M059J (cell line): ENCODE data around the gene KLF15. TPM values are rescaled to one million over a fixed set of nuclear protein-coding genes. Genes with fewer than 3 reads are reported as not detected.
"Not testable (repeated sequence)": the region's sequence is repeated elsewhere in the genome, so short reads cannot be mapped to it uniquely, and the experiment has no call there.

Experiments used
- DNase-seq: peaks from one replicate; pipeline ENCODE4 v3.0.0-alpha.2; 2012; ENCODE audit warnings: low read depth
- total RNA-seq: library from RNA; depleted of rRNA; stranded (reverse); fragments of >200 nt; shearing (Covaris generic); gene quantifications from 2 replicates; pipeline ENCODE4 v1.2.3, GENCODE V29; 2014

Gene KLF15
- total RNA-seq, 1 experiment from 2014 or later, result 0.10 TPM

- DNase-seq, result no peak
Measured at GRCh38 chr3:126346466-126346865, 10.7 kb downstream of the KLF15 start.

DNA sequence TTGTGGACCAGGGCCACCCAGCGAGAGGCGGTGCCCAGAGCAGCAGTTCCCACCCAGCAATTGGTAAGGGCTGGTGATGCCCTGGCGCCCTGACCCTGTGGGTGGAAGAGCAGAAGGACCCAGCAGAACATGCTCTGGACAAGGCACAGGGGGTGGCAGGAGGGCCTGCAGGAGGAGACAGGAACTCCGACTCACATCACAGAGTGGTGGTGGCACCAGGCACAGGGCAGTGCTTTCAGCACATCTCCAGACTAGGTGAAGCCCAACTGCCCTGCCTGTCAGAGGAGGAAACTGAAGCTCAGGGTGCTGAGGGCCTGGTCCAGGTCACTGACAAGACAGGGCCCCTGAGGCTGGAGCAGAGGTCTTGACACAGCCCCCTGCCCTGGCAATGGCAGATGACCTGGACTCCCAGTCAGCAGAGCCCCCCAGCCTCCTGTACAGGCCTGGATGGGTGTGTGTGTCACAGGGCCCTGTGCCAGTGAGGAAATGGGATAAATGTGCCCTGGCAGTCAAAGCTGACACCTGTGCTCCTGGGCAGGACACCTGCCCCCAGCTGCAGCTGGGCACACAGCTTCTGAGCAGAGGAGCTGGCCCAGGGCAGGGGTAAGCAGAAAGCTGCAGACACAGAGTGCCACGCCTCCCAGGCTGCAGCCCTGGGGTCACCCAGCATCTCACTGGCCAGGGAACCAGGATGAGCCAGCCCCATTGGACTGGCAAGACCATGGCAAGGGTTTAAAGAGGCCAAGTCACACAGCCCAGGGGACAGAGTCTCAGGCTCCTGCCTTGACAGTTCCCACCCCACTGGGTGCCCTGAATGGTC is 11.4 kb downstream of the KLF15 start:
- no peak for DNase-seq

DNA sequence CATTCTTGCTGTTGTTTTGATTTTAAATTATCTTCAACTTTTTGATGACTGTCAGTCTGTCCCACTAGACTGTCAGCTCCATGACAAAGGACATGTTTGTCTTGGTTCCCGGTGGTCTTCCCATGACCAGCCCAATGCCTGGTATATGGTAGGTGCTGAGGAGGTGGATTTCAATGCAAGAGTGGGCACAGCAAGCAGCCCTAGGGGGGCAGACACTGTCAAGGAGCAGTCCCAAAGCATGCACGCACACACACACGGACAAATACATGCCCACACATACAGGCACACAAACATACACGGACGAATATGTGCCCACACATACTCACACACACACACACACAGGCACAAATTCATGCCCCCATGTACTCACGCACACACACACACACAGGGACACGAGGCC is 12.0 kb downstream of the KLF15 start:
- no peak for DNase-seq

DNA sequence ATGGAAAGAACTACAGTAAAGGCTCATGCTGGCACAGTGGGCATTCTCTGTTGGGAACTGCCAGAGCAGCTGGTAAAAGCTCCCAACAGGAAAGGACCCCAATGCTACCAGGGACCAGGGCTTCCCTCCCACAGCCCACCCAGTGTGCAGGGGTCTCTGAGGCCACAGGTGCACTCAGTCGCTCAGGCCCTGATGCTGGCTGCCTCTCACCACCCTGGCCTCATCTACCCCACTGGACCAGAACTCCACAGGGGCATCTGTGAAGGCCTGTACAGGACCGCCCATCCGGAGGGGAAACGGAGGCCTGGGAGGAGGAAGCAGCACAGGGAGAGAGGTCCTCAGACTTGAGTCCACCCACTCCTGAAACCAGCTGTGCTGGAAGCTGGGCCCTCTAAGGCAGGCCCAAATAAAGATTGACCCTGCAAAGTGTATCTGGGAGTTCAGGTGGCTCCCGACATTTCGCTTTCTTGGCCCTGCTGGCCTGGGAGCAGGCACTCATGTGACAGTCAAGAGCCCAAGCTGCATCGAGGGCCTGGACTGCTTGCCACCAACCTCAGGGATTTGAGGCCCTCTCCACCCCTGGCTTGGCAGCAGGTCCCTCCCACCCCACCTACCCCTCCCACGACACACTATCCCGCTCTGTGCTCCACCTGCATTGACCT is 12.7 kb downstream of the KLF15 start:
- DNase-seq, result no peak

DNA sequence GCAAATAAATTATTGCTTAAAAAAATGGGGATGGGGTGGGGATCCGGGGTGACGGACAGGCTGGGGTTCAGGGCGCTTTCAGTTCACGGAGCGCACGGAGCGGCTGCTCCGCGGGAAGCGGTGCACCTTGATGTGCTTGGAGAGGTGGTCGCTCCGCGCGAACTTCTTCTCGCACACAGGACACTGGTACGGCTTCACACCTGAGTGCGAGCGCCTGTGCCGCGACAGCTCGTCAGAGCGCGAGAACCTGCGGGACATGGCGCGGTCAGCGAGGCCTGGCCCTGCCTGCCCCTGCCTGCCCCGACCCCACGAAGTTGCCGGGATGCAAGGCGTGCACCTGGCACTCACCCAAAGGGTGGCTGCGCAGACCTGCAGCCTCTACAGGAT is 13.6 kb downstream of the KLF15 start:
- no peak for DNase-seq

- DNase-seq, result no peak
Measured at GRCh38 chr3:126342991-126343648, 14.1 kb downstream of the KLF15 start.

DNA sequence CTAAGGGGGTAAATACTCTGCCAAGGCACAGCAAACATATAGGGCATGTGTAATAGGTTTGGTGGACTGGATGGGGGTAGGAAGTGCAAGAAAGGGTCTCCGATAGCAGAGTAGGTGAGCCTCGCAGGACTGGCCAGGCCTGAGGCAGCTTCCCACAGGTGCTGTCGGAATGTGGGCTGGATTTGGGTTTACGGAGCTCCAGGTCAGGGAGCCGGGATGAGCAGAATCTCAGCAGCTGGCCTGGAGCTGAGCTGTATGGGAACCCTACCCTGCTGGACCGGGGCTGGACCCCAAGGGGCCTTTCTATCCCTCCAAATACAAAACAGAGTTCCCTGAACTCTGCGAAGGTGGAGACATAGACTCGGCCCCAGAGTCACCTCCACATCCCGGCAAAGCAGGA is 15.0 kb downstream of the KLF15 start:
- no peak for DNase-seq

DNA sequence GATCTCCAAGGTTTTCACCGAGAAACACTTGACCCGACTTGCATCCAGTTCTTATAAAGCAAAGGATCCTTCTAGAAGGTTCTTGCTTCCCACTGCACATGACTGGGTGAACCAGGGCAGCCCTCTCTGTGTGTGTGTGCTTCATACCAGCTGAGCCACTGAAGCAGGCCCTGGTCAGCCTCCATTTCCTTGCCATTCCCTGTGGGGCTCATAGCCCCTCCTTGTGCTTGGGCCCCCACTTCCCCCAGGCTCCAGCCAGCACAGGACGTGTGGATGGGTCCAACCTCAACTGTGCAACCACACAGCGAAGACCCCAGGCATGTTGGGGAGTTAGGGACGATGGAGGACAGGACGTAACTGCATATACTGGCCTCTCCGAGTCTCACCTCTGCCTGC is 15.5 kb downstream of the KLF15 start:
- DNase-seq, result no peak

DNA sequence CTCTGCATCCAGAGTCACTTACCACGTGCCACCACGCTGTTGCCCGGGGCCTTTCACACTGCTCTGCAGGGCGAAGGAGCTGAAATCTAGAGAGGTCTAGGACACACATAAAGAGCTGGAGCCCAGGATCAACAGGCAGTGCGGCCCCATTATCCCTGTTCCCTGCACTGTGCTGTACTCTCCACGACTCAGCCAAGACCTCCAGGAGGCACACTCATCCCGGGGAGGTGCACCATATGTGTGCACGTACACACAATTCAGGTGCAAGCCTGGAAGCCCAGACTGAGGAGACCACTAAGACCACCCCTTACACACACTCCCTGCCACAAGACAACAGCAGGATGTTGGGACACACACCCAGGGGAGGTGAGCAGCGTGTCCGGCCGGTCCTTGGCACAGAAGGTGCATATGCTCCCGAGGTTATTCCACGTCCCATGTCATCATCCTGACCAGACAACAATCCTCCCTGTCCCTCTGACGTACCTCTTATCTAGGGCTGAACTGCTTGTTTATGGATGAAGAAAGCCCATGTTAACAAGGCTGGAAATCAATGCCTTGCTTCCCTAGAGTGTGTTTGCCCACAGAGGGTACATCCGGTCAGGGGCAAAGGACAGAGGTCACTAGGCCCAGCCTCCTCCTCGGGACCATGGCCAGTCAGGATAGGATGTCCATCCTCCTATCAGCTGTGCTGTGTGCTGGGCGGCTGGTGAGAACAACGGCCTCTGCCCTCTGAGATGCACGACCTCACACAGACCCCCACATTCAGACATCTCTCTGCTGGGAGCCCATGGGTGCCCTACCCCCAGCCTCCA is 16.1 kb downstream of the KLF15 start:
- no peak for DNase-seq

- DNase-seq, result no peak
Measured at GRCh38 chr3:126340596-126340942, 16.6 kb downstream of the KLF15 start.

GRCh38 chr3:126340081-126340511 is 17.1 kb downstream of the KLF15 start:
- no peak for DNase-seq

DNA sequence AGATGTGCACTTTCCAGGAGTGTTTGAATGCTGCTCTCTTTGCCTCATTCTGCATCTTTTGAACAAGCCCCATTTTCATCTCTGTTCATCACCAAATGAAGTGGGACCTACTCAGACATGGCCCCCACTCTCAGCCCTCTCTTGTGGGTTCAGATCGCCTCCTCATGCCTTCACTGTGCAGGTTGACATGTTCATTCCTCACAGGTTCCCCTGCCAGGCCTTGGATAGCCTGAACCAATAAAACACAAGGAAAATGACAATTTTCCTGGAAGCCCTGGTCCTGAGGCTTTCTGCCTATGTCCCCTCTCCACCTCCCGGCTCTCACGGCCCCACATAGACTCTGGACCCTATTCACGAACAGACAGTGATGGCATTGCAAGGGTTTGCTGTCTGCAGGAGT is 17.7 kb downstream of the KLF15 start:
- no peak for DNase-seq

GRCh38 chr3:126338790-126339288 is 18.4 kb downstream of the KLF15 start:
- DNase-seq, result no peak

DNA sequence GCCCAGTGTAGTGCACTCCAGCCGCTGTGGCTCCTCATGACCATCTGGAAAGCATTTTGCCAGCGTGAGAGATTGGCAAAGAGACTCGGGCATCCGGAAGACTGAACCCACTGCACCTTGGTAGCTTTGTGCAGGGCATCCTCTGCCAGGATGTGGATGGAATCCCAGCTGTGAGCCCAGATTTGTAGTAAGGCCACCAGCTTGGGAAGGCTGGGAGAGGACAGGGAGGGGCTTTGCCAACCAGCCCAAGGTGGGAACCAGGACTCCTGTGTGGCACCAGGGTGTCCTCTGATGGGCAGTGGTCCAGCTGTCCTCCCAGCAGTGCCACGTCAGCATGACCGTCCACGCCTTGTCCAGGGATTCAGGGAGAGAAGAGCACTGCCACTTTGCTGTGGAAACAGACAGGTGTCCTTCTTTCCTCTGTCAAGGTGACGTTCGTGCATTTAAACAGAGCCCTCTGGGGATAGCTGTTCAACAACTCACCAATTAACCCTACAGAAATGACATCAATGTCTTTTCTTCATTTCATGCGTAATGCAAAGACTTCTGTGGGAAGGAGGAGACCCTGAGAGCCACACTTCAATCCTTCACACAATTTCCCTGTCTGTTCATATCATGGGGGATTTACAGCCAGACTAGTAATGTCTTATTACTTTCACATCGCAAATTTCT is 19.1 kb downstream of the KLF15 start:
- DNase-seq, result no peak

DNA sequence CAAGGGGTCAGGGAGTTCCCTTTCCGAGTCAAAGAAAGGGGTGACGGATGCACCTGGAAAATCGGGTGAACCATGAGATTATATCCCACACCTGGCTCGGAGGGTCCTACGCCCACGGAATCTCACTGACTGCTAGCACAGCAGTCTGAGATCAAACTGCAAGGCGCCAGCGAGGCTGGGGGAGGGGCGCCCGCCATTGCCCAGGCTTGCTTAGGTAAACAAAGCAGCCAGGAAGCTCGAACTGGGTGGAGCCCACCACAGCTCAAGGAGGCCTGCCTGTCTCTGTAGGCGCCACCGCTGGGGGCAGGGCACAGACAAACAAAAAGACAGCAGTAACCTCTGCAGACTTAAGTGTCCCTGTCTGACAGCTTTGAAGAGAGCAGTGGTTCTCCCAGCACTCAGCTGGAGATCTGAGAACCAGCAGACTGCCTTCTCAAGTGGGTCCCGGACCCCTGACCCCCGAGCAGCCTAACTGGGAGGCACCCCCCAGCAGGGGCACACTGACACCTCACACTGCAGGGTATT is 25.3 kb downstream of the KLF15 start:
- not testable (repeated sequence) for DNase-seq

DNA sequence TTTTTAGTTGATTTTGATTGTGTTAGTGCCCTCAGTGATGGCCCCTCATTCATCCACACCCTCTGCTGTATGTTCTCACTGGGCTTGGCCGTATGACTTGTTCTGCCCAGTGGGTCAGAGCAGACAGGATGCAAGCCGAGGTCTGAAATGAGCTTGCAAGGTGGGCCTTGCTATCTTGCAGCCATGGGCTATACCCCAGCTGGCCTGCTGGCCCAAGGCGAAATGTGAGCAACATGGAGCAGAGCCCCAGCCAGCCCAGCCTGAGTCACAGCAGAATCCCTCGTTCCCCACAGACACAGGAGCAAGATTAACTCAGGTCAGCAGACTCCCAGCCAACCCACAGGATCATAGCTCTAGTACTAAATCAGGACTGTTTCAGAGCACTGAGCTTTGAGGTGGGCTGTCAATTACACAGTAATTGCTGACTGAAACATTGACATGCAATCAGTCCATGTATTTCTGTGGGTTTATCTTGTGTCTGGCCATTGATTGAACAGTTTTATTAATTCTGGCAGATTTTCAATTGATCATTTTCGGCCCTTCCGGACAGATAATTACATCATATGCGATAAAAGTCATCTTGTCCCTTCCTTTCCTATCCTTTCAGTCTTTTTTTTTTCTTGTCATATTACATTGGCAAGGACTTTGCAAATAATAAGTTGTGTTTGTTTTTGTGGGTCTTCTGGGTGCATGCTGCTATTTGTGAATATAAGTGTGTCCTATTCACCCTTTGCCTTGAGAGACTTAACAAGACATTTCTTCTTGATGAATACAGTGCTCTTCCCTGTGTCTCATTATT is 27.1 kb downstream of the KLF15 start:
- no peak for DNase-seq

GRCh38 chr3:126326629-126327028 is 30.6 kb downstream of the KLF15 start:
- no peak for DNase-seq

GRCh38 chr3:126322181-126322967 is 34.8 kb downstream of the KLF15 start:
- DNase-seq, result no peak

GRCh38 chr3:126321490-126321889 is 35.7 kb downstream of the KLF15 start:
- no peak for DNase-seq
